Stimulated activated CD4-positive, alpha-beta T cell treated with anti-CD3 and anti-CD28 coated beads, TNF-alpha, amount 100 ng/mL, for 4 hours (primary cell): ENCODE measurements around the gene TMEM171.

Experiments
- DNase-seq, 3 experiments: peaks; one replicate each; pipeline ENCODE4 v3.0.0-alpha.2; 2020; ENCODE audit warnings: low read depth in 3 of 3

The TMEM171 gene, protein sequence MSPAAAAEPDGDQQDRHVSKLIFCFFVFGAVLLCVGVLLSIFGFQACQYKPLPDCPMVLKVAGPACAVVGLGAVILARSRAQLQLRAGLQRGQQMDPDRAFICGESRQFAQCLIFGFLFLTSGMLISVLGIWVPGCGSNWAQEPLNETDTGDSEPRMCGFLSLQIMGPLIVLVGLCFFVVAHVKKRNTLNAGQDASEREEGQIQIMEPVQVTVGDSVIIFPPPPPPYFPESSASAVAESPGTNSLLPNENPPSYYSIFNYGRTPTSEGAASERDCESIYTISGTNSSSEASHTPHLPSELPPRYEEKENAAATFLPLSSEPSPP

DNA sequence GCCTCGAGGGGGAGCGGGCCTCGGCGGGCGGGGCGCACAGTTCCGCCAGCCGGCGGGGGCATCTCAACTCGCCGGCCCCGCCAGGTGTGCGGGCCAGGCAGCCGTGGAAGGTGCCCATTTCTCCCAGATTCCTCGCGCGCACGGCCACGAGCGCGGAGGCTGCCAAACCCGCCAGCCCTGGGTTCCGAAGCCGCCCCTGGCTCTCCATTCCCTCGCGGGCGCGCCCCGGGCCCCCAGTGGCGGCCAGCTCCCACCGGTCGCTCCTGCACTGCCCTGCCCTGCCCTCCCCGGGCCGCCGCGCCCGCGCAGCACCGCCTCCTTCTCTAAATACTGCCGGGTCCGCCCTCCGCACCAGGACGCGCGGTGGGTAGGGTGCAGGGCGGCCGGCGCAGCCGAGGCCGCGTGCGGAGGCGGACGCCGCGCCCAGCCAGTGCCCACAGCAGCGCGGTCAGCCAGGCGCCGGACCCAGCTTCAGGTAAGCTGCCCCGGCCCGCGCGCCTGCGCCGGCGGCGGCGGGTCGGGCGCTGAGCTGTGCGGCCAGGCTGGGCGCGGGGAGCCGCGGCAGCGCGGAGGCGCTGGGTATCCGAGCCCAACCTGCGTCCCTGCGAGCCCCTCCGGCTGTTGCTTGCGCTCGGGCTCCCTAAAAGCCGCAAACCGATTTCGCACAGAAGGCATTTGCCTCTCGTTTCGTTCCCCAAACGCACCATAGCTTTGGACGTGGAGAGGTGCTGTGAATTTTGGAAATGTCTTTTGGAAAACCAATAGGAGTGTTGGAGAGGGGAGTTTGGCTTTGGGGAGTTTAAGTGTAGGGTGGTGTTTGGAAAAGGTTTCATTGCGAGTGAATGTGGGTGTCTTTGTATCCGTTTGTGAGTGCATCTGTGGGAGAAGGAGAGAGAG lies at the start of gene TMEM171:
Gene TMEM171 (plus strand): TSS at position 354 of the 897 bp plus-strand sequence. CDS start 2,799 bp downstream, outside the sequence.
- DNase-seq = no peak

GRCh38 chr5:73081093-73081492 lies 39.3 kb upstream of the TMEM171 start:
- DNase-seq = no peak

- DNase-seq = no peak
Measured at GRCh38 chr5:73088026-73088425, 32.3 kb upstream of the TMEM171 start.

DNA sequence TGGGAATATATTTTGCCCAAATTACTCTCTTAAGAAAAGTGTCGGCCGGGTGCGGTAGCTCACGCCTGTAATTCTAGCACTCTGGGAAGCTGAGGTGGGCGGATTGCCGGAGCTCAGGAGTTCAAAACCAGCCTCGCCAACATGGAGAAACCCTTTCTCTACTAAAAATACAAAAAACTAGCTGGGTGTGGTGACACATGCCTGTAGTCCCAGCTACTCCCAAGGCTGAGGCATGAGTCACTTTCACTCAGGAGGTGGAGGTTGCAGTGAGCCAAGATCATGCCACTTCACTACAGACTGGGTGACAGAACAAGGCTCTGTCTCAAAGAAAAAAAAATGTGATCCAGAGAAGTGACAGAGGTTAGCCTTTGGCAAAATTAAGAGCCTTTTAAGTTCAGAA lies 26.4 kb upstream of the TMEM171 start:
- DNase-seq = no peak

DNA sequence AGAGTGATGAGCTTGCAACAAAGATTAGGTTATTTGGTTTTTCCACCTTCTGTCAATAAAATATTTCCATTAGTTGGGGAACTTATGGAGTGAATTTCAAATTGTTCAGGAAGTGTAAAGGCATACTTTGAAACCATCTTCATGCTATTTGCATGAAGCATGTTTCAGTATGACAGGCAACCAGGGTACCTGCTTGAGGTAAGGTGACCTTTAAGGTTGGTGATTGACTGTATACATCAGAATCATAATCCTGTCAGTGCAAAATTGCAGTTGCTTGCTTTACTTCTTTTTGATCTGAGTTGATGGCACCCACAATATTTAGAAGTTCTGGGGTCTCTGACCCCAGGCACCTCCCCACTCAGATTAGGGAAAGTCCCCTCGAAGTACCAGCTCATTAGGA lies 26.0 kb upstream of the TMEM171 start:
- DNase-seq = no peak

DNA sequence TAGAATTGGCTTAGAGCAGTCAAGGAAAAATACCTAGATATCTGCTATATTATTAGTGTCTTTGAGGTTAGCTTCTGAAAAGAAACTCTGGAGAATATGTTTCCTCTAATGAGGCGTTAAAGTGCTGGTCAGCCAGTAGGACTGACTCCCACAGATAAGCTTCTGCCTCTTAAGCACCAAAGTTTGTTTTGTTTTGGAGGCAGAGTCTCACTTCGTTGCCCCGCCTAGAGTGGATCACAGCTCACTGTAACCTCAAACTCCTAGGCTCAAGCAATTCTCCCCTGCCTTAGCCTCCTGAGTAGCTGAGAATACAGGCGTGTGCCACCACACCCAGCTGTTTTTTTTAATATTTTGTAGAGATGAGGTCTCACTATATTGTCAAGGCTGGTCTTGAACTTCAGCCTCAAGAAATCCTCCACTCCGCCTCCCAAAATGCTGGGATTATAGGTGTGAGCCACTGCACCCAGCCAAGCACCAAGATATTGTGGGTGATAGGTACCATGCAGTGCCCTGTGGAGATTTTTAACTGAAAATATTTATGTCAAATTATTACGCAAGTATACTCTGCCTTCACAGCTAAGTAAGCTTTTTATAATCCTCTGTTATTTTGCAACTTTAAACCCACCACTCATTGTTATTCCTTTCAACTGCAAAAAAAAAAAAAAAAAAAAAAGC lies 24.7 kb upstream of the TMEM171 start:
- no peak for DNase-seq

GRCh38 chr5:73096239-73096575 lies 24.2 kb upstream of the TMEM171 start:
- DNase-seq = no peak

DNA sequence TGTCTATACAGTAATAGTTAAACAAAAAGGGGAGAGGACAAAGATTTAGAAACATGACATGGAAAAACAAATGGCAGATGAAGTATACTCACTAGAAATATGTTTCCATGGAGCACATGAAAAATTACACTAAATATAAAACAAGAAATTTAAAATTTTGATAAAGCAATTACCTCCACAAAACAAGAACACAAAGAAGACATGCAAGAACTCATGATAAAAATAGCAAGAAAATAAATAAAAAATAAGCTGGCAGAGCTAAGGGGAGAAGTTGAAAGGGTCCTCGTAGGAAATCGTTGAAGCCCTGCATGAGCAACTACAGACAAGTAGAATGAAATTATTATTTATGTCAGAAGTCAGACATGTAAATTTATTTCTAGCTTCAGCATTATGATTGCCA lies 22.6 kb upstream of the TMEM171 start:
- no peak for DNase-seq

DNA sequence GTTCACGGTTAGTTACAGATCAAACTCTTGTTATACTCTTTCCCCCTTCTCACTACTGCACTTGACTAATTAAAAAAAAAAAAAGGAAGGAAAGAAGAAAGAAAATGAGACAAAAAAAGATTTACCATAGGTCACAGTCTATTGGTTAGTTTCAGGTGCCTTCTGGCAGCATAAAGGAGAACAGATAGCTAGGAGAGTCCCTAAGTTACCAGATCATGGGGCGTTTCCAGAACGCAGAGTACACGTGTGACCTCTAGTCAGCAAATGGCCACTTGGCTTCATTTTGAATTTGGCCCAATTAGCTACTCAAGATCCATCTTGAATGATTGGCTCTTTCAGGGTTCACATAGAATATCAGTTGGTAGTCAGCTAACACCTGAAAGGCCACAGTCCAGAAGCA lies 20.3 kb upstream of the TMEM171 start:
- DNase-seq = no peak

- no peak for DNase-seq
Measured at GRCh38 chr5:73103870-73104299, 16.5 kb upstream of the TMEM171 start.

GRCh38 chr5:73104326-73104725 lies 16.0 kb upstream of the TMEM171 start:
- no peak for DNase-seq

DNA sequence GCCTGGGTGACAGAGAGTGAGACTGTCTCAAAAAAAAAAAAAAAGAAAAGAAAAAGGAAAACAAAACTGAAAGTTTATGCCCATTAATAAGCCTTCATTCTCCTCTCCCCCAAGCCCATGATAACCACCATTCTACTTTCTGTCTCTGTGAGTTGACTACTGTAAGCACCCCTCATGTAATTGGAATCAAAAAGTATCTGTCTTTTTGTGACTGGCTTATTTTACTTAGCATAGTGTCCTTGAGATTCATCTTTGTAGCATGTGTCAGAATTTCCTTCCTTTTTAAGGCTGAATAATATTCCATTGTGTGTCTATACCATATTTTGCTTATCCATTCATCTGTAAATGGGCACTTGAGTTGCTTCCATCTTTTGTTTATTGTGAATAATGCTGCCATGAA lies 14.0 kb upstream of the TMEM171 start:
- no peak for DNase-seq

- DNase-seq = no peak
Measured at GRCh38 chr5:73110190-73110589, 10.2 kb upstream of the TMEM171 start.

GRCh38 chr5:73111536-73111935 lies 8.8 kb upstream of the TMEM171 start:
- DNase-seq = no peak

- no peak for DNase-seq
Measured at GRCh38 chr5:73112359-73112758, 8.0 kb upstream of the TMEM171 start.

- no peak for DNase-seq
Measured at GRCh38 chr5:73114044-73114688, 6.2 kb upstream of the TMEM171 start.

- DNase-seq = no peak
Measured at GRCh38 chr5:73115399-73116051, 4.8 kb upstream of the TMEM171 start.

- DNase-seq = no peak
Measured at GRCh38 chr5:73116506-73116905, 3.9 kb upstream of the TMEM171 start.

DNA sequence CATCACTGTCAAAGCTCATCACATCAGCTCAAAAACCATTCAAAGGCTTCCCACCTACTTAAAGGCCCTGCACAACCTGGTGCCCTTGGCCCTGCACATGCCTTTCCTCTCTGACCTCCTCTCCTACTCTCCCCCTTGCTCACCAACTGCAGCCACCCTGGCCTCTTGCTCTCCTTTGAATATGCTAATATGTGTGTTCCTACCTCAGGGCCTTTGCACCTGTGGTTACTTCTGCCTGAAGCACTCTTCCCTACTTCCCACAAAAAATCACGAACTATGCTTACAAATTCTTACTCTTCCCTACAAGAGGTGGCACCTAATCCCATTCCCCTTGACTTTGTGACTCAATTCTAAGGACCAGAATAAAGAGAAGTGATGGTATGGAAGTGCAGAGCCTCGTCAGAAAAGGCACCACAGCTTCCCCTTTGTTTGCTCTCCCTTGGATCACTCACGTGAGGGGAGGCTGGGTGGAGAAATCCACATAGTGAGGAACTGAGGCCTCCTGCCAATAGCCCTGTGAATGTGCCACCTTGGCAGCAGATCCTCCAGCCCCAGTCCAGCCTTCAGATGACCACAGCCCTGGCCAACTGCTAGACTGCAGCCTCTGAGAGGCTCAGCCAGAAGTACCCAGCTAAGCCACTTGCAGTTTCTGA lies 3.2 kb upstream of the TMEM171 start:
- no peak for DNase-seq

DNA sequence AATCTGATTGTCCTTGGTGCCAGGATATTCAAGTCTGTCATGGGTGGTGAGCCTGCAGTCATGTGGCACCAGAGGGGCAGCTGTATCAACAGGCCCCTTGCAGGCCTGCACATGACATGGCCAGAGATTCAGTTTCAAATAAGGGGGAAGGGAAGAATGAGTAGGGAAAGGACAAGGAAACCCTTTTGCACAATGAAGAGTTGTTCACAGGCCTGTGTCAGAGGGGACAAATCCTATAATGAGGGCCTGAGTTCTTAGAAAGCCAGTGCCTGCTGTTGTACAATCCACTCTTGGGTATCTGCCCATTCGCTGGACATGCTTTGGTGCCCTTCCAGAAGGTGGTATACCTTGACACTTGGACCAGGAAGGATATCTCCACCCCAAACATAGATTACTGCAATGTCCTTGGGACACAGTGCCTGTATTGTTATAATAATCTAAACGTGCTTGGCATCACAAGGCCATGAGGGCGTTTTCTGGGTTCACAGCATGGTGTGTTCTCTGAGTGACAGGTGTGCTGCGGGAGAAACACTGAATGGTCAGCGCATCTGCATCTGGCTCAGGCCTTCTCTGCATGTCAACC lies 1.9 kb upstream of the TMEM171 start:
- no peak for DNase-seq
